Astrocyte of the cerebellum (primary cell): ENCODE measurements around the gene VPS26C.

ENCODE experiments used
- DNase-seq: peaks from one replicate; pipeline ENCODE4 v3.0.0-alpha.2; 2011; ENCODE audit warnings: low read depth
- H3K4me3 ChIP-seq: 2 replicates; pipeline ENCODE4 v1.5.1; 2011; ENCODE audit warnings: mild to moderate bottlenecking, low read depth, low read length, moderate library complexity
- CTCF ChIP-seq: IDR thresholded peaks from 2 replicates; pipeline ENCODE4 v1.5.1; 2012; ENCODE audit warnings: low read length, low read depth, moderate library complexity, mild to moderate bottlenecking; ENCODE audit errors: missing control alignments
- in situ Hi-C: cut with HindIII; loops from 2 replicates; pipeline ENCODE4 v1.10.0; 2017; ENCODE audit warnings: low sequenced_read_pairs

VPS26C gene

GRCh38 chr21:37231249-37231645 lies 35.9 kb downstream of the VPS26C start:
- no peak for DNase-seq
- TF ChIP-seq CTCF = no peak
- in situ Hi-C loops = no loop called here
- H3K4me3 ChIP-seq = no peak overlapping the region

- in situ Hi-C loops = no loop called here
- no peak for DNase-seq
- TF ChIP-seq CTCF = no peak
- H3K4me3 ChIP-seq = no peak overlapping the region
Observed at GRCh38 chr21:37230632-37231248, 36.4 kb downstream of the VPS26C start.

GRCh38 chr21:37228003-37228400 lies 39.1 kb downstream of the VPS26C start:
- no peak overlapping the region for H3K4me3 ChIP-seq
- no peak for TF ChIP-seq CTCF
- no peak for DNase-seq
- in situ Hi-C loops = no loop called here

GRCh38 chr21:37227071-37228002 lies 39.8 kb downstream of the VPS26C start:
- in situ Hi-C loops = no loop called here
- no peak for DNase-seq
- no peak overlapping the region for H3K4me3 ChIP-seq
- TF ChIP-seq CTCF = no peak

GRCh38 chr21:37226041-37226920 lies 40.9 kb downstream of the VPS26C start:
- H3K4me3 ChIP-seq = no peak overlapping the region
- no peak for DNase-seq
- in situ Hi-C loops = no loop called here
- no peak for TF ChIP-seq CTCF
